Calu3 (cell line): ENCODE measurements around the gene PIEZO2. TPM values are rescaled to one million over a fixed set of nuclear protein-coding genes. Genes with fewer than 3 reads are reported as not detected.

Experiments
- BruUV-seq: library from RNA; stranded (reverse); fragments of 400-500 nt; replicated peaks from 2 replicates; lab custom pipeline; 2021; lab: Mats Ljungman, UMichigan
- CTCF ChIA-PET: fragments of 300-600 bp; sonication (Branson Sonifier 250); formaldehyde crosslinking; loops from one replicate; lab custom pipeline; 2022; ENCODE audit warnings: antibody characterized with exemption; lab: Charles Lee
- DNase-seq: peaks from one replicate; pipeline ENCODE4 v3.0.0; 2022
- H3K27ac Mint-ChIP-seq: one replicate; pipeline ENCODE4 v1.8.0; 2022; ENCODE audit warnings: mixed read lengths; ENCODE audit not compliant: unreplicated experiment
- H3K27me3 Mint-ChIP-seq: one replicate; pipeline ENCODE4 v1.8.0; 2022; ENCODE audit warnings: mixed read lengths; ENCODE audit not compliant: unreplicated experiment
- H3K36me3 Mint-ChIP-seq: one replicate; pipeline ENCODE4 v1.8.0; 2022; ENCODE audit warnings: mild to moderate bottlenecking, moderate library complexity, mixed read lengths; ENCODE audit not compliant: insufficient read depth, unreplicated experiment
- H3K4me1 Mint-ChIP-seq: one replicate; pipeline ENCODE4 v1.8.0; 2022; ENCODE audit warnings: mild to moderate bottlenecking, low read depth, mixed read lengths; ENCODE audit not compliant: unreplicated experiment
- H3K4me3 Mint-ChIP-seq: one replicate; pipeline ENCODE4 v1.8.0; 2022; ENCODE audit warnings: mild to moderate bottlenecking, low read depth, moderate library complexity, mixed read lengths; ENCODE audit not compliant: unreplicated experiment
- H3K9me3 Mint-ChIP-seq: one replicate; pipeline ENCODE4 v1.8.0; 2022; ENCODE audit warnings: low read depth, mixed read lengths; ENCODE audit not compliant: unreplicated experiment
- CTCF ChIP-seq: fragments of 200-600 bp; IDR thresholded peaks from one replicate; pipeline ENCODE4 v1.8.0; 2022; ENCODE audit warnings: antibody characterized with exemption; ENCODE audit not compliant: unreplicated experiment
- intact Hi-C: fragments of 100-400 bp; cut with micrococcal nuclease; formaldehyde crosslinking; loops from one replicate; pipeline ENCODE4 v1.10.0; 2022; ENCODE audit not compliant: unreplicated experiment
- total RNA-seq: library from RNA; stranded (reverse); gene quantifications from 2 replicates; pipeline ENCODE4 v1.2.3, GENCODE V29; 2022

Gene PIEZO2
- total RNA-seq, 1 experiment from 2014 or later: 0.24 TPM

- Mint-ChIP-seq H3K27ac (no peak overlapping the region), H3K4me3 (no peak overlapping the region), H3K4me1 (peaks cover 8% of the 10 kb centered on the region), H3K36me3 (no peaks in the 10 kb centered on the region), H3K9me3 (no peaks in the 10 kb centered on the region), H3K27me3 (peaks cover 22% of the 10 kb centered on the region)
- intact Hi-C loops: no loop called here
- DNase-seq: no peak
- CTCF ChIA-PET: no interaction called here
- TF ChIP-seq CTCF: no peak
- BruUV-seq: no TSS peak
Observed at GRCh38 chr18:11146947-11147345, 2.4 kb downstream of the PIEZO2 start.

GRCh38 chr18:11146238-11146946, 3.0 kb downstream of the PIEZO2 start:
- H3K27ac Mint-ChIP-seq: no peak overlapping the region
- peaks cover 8% of the 10 kb centered on the region for H3K4me1 Mint-ChIP-seq
- CTCF ChIA-PET: no interaction called here
- no peaks in the 10 kb centered on the region for H3K9me3 Mint-ChIP-seq
- H3K4me3 Mint-ChIP-seq: no peak overlapping the region
- no TSS peak for BruUV-seq
- TF ChIP-seq CTCF: no peak
- intact Hi-C loops: no loop called here
- no peaks in the 10 kb centered on the region for H3K36me3 Mint-ChIP-seq
- H3K27me3 Mint-ChIP-seq: peaks cover 19% of the 10 kb centered on the region
- no peak for DNase-seq

GRCh38 chr18:11145413-11146191, 3.8 kb downstream of the PIEZO2 start:
- Mint-ChIP-seq H3K4me1 (peaks cover 8% of the 10 kb centered on the region), H3K36me3 (no peaks in the 10 kb centered on the region), H3K4me3 (no peak overlapping the region), H3K9me3 (no peaks in the 10 kb centered on the region), H3K27ac (no peak overlapping the region), H3K27me3 (peaks cover 11% of the 10 kb centered on the region)
- BruUV-seq: no TSS peak
- no peak for DNase-seq
- intact Hi-C loops: no loop called here
- CTCF ChIA-PET: interaction anchor here (0.6 kb wide), 2 partner anchors 37 to 266 kb away, joined by 3 to 7 read pairs; no protein-coding TSS in a partner anchor
- no peak for TF ChIP-seq CTCF

- no peak overlapping the region for H3K27ac Mint-ChIP-seq
- BruUV-seq: no TSS peak
- H3K4me3 Mint-ChIP-seq: no peak overlapping the region
- H3K4me1 Mint-ChIP-seq: no peaks in the 10 kb centered on the region
- H3K36me3 Mint-ChIP-seq: no peaks in the 10 kb centered on the region
- CTCF ChIA-PET: no interaction called here
- TF ChIP-seq CTCF: no peak
- H3K27me3 Mint-ChIP-seq: no peaks in the 10 kb centered on the region
- DNase-seq: no peak
- intact Hi-C loops: no loop called here
- H3K9me3 Mint-ChIP-seq: peaks cover 3% of the 10 kb centered on the region
Observed at GRCh38 chr18:11137400-11137799, 12.0 kb downstream of the PIEZO2 start.
